HCT116 (cell line): Measurements from ENCODE around the gene PCDHA2. TPM values are rescaled to one million over a fixed set of nuclear protein-coding genes. Genes with fewer than 3 reads are reported as not detected.

Experiments
- ATAC-seq: fragments of 200-7000 bp; cut with Tn5 transposase; 2 replicates; pipeline ENCODE4 v1.9.1; 2020; ENCODE audit warnings: mild to moderate bottlenecking, moderate library complexity
- BruUV-seq: library from RNA; stranded (reverse); fragments of 400-500 nt; replicated peaks from 2 replicates; lab custom pipeline; 2021; lab: Mats Ljungman, UMichigan
- CTCF ChIA-PET: fragments of 300-600 bp; sonication (Branson Sonifier 250); formaldehyde crosslinking; loops from one replicate; lab custom pipeline; 2021; ENCODE audit warnings: antibody characterized with exemption; lab: Charles Lee
- POLR2A ChIA-PET: fragments of 300-600, 350-600 bp; sonication (Branson Sonifier 250); formaldehyde crosslinking; loops from one replicate; lab custom pipeline; 2021; ENCODE audit warnings: antibody characterized with exemption; lab: Charles Lee
- RAD21 ChIA-PET, 2 experiments: fragments of 300-600 bp; sonication (Branson Sonifier 250); formaldehyde crosslinking; loops; one replicate each; lab custom pipeline; 2023; ENCODE audit warnings: low total read pairs in 2 of 2; ENCODE audit not compliant: uncharacterized antibody in 2 of 2, unreplicated experiment in 2 of 2, low non-redundant PET in 1 of 2; lab: Charles Lee
- DNase-seq: peaks from one replicate; pipeline ENCODE4 v3.0.0-alpha.2; 2010; ENCODE audit warnings: low read depth, low spot score
- H2AFZ ChIP-seq: fragments of 200-600 bp; shearing (Covaris generic), sonication (generic); 2 replicates; pipeline ENCODE4 v1.6.1; 2017; ENCODE audit warnings: low read depth, mixed run types, mixed read lengths, antibody characterized with exemption, low read length; ENCODE audit not compliant: poor library complexity, severe bottlenecking
- H3K27ac ChIP-seq: 2 replicates; pipeline ENCODE4 v1.5.1; 2012; ENCODE audit warnings: low read depth, low read length
- H3K27me3 ChIP-seq: fragments of 200-600 bp; sonication (generic); 2 replicates; pipeline ENCODE4 v1.6.1; 2016; ENCODE audit warnings: mixed run types, low read length, mixed read lengths; ENCODE audit not compliant: insufficient read depth
- H3K36me3 ChIP-seq, 2 experiments: fragments of 200-500 bp in 1 of 2; fragments of 200-600 bp in 1 of 2; sonication (Bioruptor generic) in 1 of 2; sonication (generic) in 1 of 2; 2 replicates each; pipeline versions ENCODE4 v1.5.1 to v1.6.1; 2014 to 2016; ENCODE audit warnings: low read length in 2 of 2, inconsistent platforms in 1 of 2, mixed read lengths in 1 of 2, mixed run types in 1 of 2; ENCODE audit not compliant: insufficient read depth in 2 of 2, control insufficient read depth in 1 of 2
- H3K4me1 ChIP-seq, 2 experiments: fragments of 200-600 bp in 1 of 2; sonication (generic) in 1 of 2; 2 replicates each; pipeline versions ENCODE4 v1.5.1 to v1.6.1; 2012 to 2017; ENCODE audit warnings: low read length in 2 of 2, inconsistent platforms in 1 of 2, mild to moderate bottlenecking in 1 of 2, mixed read lengths in 1 of 2, mixed run types in 1 of 2, moderate library complexity in 1 of 2; ENCODE audit not compliant: insufficient read depth in 2 of 2, control insufficient read depth in 1 of 2
- H3K4me2 ChIP-seq: fragments of 200-600 bp; sonication (generic); 2 replicates; pipeline ENCODE4 v1.6.1; 2017; ENCODE audit warnings: mixed run types, low read length, mixed read lengths
- H3K4me3 ChIP-seq, 2 experiments: fragments of 200-600 bp in 1 of 2; sonication (generic) in 1 of 2; replicated peaks in 1 of 2; 2 replicates each; pipeline ENCODE4 v1.5.1; 2011 to 2016; ENCODE audit warnings: low read length in 2 of 2, control low read depth in 1 of 2, low read depth in 1 of 2, mild to moderate bottlenecking in 1 of 2, mixed read lengths in 1 of 2, mixed run types in 1 of 2
- H3K79me2 ChIP-seq: fragments of 200-600 bp; sonication (generic); 2 replicates; pipeline ENCODE4 v1.6.1; 2017; ENCODE audit warnings: mild to moderate bottlenecking, mixed run types, low read length, moderate library complexity, mixed read lengths; ENCODE audit not compliant: insufficient read depth
- H3K9ac ChIP-seq: fragments of 200-600 bp; sonication (generic); 2 replicates; pipeline ENCODE4 v1.6.1; 2016; ENCODE audit warnings: low read length, mixed read lengths
- H3K9me2 ChIP-seq: fragments of 200-600 bp; sonication (generic), shearing (Covaris generic); 2 replicates; pipeline ENCODE4 v1.6.1; 2017; ENCODE audit warnings: mixed run types, mild to moderate bottlenecking, moderate library complexity; ENCODE audit not compliant: insufficient read depth
- H3K9me3 ChIP-seq, 2 experiments: fragments of 200-500 bp in 1 of 2; fragments of 200-600 bp in 1 of 2; sonication (Bioruptor generic) in 1 of 2; sonication (generic) in 1 of 2; 2 replicates each; pipeline ENCODE4 v1.6.1; 2014 to 2017; ENCODE audit warnings: low read length in 2 of 2, mixed read lengths in 2 of 2, inconsistent platforms in 1 of 2, low read depth in 1 of 2, mild to moderate bottlenecking in 1 of 2, mixed run types in 1 of 2, moderate library complexity in 1 of 2; ENCODE audit not compliant: control insufficient read depth in 1 of 2, insufficient read depth in 1 of 2
- H4K20me1 ChIP-seq: fragments of 200-600 bp; sonication (generic), shearing (Covaris generic); 2 replicates; pipeline ENCODE4 v1.6.1; 2017; ENCODE audit warnings: mixed run types, mild to moderate bottlenecking, moderate library complexity; ENCODE audit not compliant: insufficient read depth
- CTCF ChIP-seq, 3 experiments: fragments of 200-600 bp in 1 of 3; sonication (generic) in 1 of 3; IDR thresholded peaks in 2 of 3; conservative IDR thresholded peaks in 1 of 3; 2 replicates each; pipeline ENCODE4 v1.5.1; 2012 to 2017; ENCODE audit warnings: low read depth in 2 of 3, low read length in 2 of 3, antibody characterized with exemption in 1 of 3, borderline replicate concordance in 1 of 3, control low read depth in 1 of 3, mild to moderate bottlenecking in 1 of 3, mixed read lengths in 1 of 3, mixed run types in 1 of 3, moderate library complexity in 1 of 3; ENCODE audit not compliant: insufficient read depth in 1 of 3
- EZH2phosphoT487 ChIP-seq: fragments of 200-600 bp; IDR thresholded peaks from 2 replicates; pipeline ENCODE4 v1.6.1; 2018; ENCODE audit warnings: antibody characterized with exemption, borderline replicate concordance
- FOSL1 ChIP-seq: IDR thresholded peaks from 2 replicates; pipeline ENCODE4 v1.6.1; 2012; ENCODE audit warnings: low read depth
- JUND ChIP-seq: IDR thresholded peaks from 2 replicates; pipeline ENCODE4 v1.6.1; 2012
- MAX ChIP-seq: IDR thresholded peaks from 2 replicates; pipeline ENCODE4 v1.6.1; 2012
- POLR2A ChIP-seq: IDR thresholded peaks from 2 replicates; pipeline ENCODE4 v1.7.0; 2011; ENCODE audit warnings: borderline replicate concordance; ENCODE audit not compliant: insufficient read depth, insufficient read length; ENCODE audit errors: extremely low read depth
- POLR2AphosphoS5 ChIP-seq: IDR thresholded peaks from 2 replicates; pipeline ENCODE4 v1.6.1; 2011; ENCODE audit warnings: mild to moderate bottlenecking, low read depth, low read length, moderate library complexity
- REST ChIP-seq: IDR thresholded peaks from 2 replicates; pipeline ENCODE4 v1.6.1; 2012; ENCODE audit warnings: low read depth
- SIN3A ChIP-seq: IDR thresholded peaks from 2 replicates; pipeline ENCODE4 v1.6.1; 2012; ENCODE audit warnings: low read depth
- SP1 ChIP-seq: IDR thresholded peaks from 2 replicates; pipeline ENCODE4 v1.6.1; 2012; ENCODE audit warnings: low read depth
- SRF ChIP-seq: IDR thresholded peaks from 2 replicates; pipeline ENCODE4 v1.6.1; 2012; ENCODE audit warnings: low read depth
- YY1 ChIP-seq: IDR thresholded peaks from 2 replicates; pipeline ENCODE4 v1.6.1; 2011; ENCODE audit warnings: low read length, low read depth, moderate library complexity, mild to moderate bottlenecking; ENCODE audit not compliant: insufficient replicate concordance; ENCODE audit errors: extremely low read depth
- ZNF274 ChIP-seq: fragments of 200-500 bp; sonication (Bioruptor generic); IDR thresholded peaks from 2 replicates; pipeline ENCODE4 v1.6.1; 2014; ENCODE audit warnings: mild to moderate bottlenecking, low read depth, low read length, inconsistent platforms
- intact Hi-C: fragments of 100-400 bp; cut with micrococcal nuclease; formaldehyde crosslinking; loops from 2 replicates; pipeline ENCODE4 v1.10.0; 2022
- total RNA-seq: library from RNA; stranded (reverse); gene quantifications from one replicate; pipeline ENCODE4 v1.2.1, GENCODE V29; 2021; ENCODE audit not compliant: unreplicated experiment

Gene PCDHA2
- total RNA-seq, 1 experiment from 2014 or later = not detected

GRCh38 chr5:140780512-140780911, 14.1 kb upstream of the PCDHA2 start:
- Histone ChIP-seq H4K20me1 (no peaks in the 10 kb centered on the region), H3K4me1 (no peaks in the 10 kb centered on the region), H3K9me3 (peaks cover 0 to 5% of the 10 kb centered on the region in 2 experiments; a peak in 2 of 4 replicates), H3K4me3 (no peak overlapping the region), H3K36me3 (no peaks in the 10 kb centered on the region), H3K9ac (no peak overlapping the region)
- intact Hi-C loops = no loop called here
- ChIA-PET POLR2A (no interaction called here), RAD21 (no interaction called here)
- no peak for DNase-seq
- TF ChIP-seq POLR2A (no peak), FOSL1 (no peak), SP1 (no peak), POLR2AphosphoS5 (no peak), SRF (no peak), ZNF274 (no peak), JUND (no peak), YY1 (no peak), MAX (no peak), EZH2phosphoT487 (no peak), REST (no peak), CTCF (IDR thresholded peaks at IDR 0.05 in 2 of 3, conservative IDR thresholded peaks at IDR 0.05 in 1 of 3; ENCODE audit: borderline replicate concordance in 1 of 3, insufficient read depth in 1 of 3, low read depth in 2 of 3, low read length in 2 of 3) (no peak), SIN3A (no peak)
- TF ChIP-seq, all 23 proteins: peak for 0
- H3K9me2 ChIP-seq = no peaks in the 10 kb centered on the region
- no peaks in the 10 kb centered on the region for H3K27me3 ChIP-seq
- no TSS peak for BruUV-seq
- no peaks in the 10 kb centered on the region for H3K79me2 ChIP-seq
- CTCF ChIA-PET = no interaction called here
- ATAC-seq = no peak
- H3K27ac ChIP-seq = no peak overlapping the region
- no peak overlapping the region for H2AFZ ChIP-seq
- no peak overlapping the region for H3K4me2 ChIP-seq
